ENCODE results near the gene TNIK.

Gene TNIK

GRCh38 chr3:171277456-171278298 is 182.5 kb downstream of the TNIK start:
- no peak for DNase-seq

DNA sequence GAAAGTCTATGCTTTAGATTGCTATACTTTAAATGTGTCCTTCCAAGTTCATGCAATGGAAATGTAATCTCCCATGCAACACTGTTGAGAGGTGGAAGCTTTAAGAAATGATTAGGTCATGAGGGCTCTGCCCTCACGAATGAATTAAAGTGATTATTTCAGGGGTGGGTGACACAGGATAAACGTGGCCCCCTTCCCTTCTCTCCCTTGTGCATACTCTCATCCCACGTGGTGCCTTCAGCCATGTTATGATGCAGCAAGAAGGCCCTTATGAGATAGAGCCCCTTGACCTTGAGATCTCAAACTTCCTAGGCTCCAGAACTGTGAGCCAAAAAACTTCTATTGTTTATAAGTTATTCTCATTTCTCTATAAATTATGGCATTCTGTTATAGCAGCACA is 183.3 kb downstream of the TNIK start:
- DNase-seq, result no peak

- DNase-seq, result no peak
Measured at GRCh38 chr3:171274222-171274621, 186.0 kb downstream of the TNIK start.

DNA sequence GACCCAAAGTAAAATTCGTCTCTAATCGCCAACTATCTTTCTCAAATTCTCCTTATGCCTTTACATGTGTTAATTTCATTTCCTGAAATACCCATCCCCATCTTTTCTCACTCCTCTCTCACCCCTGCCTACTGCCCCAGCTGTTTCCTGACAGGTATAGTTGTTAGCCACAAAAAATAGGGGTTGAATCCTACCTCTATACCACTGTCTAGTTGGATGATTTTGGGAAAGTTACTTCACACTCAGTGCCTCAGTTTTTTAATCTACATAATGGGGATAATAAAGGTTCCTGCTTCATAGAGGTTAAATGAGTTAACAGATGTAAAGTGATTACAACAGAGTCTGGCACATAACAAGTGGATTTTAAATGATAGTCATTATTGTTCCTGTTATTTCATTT is 189.7 kb downstream of the TNIK start:
- DNase-seq, result no peak

GRCh38 chr3:171269542-171269941 is 190.7 kb downstream of the TNIK start:
- no peak for DNase-seq

- DNase-seq, result no peak
Measured at GRCh38 chr3:171268677-171269076, 191.5 kb downstream of the TNIK start.

GRCh38 chr3:171267104-171267503 is 193.1 kb downstream of the TNIK start:
- no peak for DNase-seq

GRCh38 chr3:171266740-171267073 is 193.5 kb downstream of the TNIK start:
- no peak for DNase-seq

DNA sequence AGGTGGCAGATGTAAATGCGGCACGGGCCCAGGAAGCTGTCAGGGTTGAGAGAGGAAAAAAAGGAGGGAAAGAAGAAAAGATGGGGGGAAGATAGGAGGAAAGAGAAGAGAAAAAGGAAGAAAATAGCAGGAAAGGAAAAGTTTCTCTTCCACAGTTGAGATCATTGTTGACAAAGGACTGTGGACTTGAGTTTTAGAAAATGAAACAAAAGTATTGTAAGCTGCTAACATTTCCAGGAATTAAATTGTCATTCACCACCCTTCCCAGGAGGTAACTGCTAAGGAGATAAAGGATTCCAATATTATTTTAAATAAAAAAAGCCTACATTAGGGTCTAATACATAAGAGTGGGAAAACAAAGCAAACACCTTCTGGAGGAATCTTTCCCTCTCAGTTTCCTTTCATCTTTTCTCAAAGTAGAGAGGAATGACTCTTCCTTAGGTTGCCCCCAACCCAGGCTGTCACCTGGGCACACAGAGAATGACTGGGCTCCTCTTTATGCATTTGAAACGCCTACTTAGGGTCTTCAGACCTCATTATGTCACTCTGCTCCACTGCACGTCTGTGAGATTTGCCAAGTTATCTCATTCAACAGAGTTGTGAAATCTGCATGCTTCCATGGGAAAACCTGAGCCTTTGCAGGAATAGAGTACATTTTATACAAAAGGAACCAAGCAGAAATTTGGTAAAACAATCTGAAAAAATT is 194.0 kb downstream of the TNIK start:
- no peak for DNase-seq

- no peak for DNase-seq
Measured at GRCh38 chr3:171264758-171265157, 195.4 kb downstream of the TNIK start.

DNA sequence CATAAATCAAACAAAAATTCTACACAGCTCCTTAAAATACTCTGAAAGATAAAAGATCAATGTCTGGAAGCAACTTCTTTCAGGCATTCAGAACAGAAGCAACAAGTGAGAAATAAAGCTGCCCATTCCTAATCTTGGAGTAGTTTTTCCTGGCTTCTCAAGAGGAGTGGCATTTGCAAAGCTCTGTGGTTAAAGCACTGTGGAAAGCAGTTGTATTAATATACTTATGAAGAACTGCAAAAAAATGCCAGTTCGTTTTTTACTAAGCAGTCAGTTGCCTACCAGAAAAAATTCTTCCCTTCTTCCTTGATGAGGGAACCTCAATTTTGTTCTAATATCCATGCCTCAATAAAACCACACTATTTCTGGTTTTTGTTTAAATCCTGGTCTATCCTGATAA is 197.8 kb downstream of the TNIK start:
- DNase-seq, result no peak

DNA sequence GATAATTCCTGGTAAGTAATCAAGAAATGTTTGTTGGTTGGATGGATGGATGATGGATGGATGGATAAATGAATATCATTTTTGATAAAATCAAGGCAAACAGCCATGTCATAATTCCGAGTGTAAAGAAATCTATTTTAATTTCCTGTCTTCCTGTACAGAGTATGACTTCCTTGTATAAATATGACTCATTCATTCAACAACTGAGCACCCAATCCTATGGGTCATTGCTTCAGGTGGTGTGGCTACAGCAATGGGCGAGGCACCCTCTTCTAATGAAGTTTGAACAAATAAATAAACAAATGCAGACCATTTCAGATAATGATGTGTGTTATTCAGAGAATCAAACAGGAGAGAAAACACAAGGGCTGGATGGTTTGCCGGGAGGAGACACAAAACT is 198.7 kb downstream of the TNIK start:
- no peak for DNase-seq

GRCh38 chr3:171260899-171261298 is 199.3 kb downstream of the TNIK start:
- no peak for DNase-seq

DNA sequence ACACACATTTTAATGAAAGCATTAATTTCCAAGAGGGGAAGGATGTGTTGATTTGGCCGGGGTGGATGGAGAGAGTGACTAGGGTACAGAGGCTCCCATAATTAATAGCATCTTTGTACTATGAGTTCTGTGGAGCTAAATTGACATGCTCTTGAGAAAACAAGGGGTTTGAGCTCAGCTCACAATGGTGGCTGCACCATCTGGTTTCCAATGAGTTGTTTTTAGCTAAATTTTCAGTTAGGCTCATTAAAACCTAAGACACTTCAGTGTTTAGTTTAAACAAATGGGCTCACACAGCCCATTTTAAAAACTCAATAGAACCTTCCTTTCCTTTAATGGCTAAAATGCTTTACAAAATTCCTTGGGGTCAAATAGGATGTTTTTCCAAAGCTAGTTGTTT is 199.7 kb downstream of the TNIK start:
- DNase-seq, result no peak

- no peak for DNase-seq
Measured at GRCh38 chr3:171258316-171258715, 201.9 kb downstream of the TNIK start.

GRCh38 chr3:171257251-171258203 is 202.7 kb downstream of the TNIK start:
- no peak for DNase-seq

DNA sequence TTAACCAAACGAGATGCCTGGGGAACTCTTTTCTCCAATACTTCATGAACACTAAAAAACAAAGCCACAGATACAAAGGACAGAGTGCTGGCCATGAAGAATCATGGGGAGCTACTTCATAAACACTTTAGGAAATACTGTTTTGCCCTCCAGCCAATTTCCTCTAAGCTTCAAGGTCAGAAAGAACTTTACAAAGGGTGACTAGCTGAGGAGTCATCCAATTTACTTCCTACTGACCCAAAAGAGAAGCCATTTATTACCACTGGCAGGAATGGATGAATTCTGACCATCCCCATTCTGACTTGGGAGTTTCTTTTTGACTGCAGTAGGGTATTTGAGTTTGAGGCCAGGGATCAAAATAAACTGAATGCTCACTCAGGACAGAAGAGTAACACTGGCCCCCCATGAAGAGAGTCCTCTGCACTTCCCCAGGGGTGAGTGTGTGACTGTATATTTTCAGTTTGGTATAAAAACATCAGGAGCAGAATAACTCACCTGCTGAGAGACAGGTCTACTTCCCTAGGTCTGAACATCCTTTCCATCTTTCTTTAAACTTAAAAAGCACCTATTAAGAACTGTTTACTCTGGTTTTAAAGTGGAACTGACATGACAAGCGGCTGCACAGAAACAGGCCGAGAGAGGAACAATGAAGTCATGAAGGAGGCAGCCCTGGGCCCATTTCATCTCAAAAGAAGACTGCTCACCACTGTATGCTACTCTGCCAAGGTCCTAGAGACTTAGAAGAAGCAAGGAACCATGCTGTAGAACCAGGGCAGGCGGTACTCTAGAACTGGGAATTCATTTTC is 203.6 kb downstream of the TNIK start:
- no peak for DNase-seq

DNA sequence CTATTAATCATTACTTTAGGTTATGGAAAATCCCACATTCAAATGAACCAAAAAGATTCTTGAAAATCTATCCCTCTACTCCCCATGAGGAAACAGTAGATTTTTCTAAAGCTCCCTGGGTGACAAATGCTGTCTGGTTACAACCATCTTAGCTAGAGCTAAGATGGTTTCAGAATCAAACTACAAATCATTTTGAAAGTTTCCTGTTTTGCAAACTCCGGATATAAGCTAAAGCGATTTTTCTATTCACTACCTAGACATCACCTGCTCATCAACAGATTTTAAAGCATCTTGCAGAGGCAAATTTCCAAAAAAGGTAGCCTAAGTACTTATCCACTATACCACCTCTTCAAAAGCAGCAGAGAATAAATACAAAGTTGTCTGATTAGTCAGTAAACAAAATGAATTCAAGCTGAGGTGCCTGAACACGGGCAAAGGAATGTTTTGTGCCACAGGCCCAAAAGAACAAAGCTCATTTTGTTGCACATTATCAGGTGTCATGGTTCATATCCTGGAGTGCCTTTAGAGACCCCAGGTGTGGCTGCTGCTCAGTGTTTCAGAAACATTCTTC is 204.9 kb downstream of the TNIK start:
- DNase-seq, result no peak

GRCh38 chr3:171254315-171254714 is 205.9 kb downstream of the TNIK start:
- no peak for DNase-seq

- no peak for DNase-seq
Measured at GRCh38 chr3:171251835-171252234, 208.4 kb downstream of the TNIK start.

GRCh38 chr3:171250444-171250843 is 209.8 kb downstream of the TNIK start:
- no peak for DNase-seq

GRCh38 chr3:171249245-171249644 is 211.0 kb downstream of the TNIK start:
- DNase-seq, result no peak

Data from effector CD8-positive, alpha-beta T cell (primary cell).